Natural killer cell treated with Interleukin-12 subunit alpha and Interleukin-12 subunit beta and Interleukin-15 and Interleukin-18, amount 100 ng/mL, for 72 hours (primary cell): Measurements from ENCODE around the gene CEACAM16. TPM values are rescaled to one million over a fixed set of nuclear protein-coding genes. Genes with fewer than 3 reads are reported as not detected.
A peak's percentile ranks its signal among the peaks of the same experiment; 100 is the strongest.
"Not testable (repeated sequence)": the region's sequence is repeated elsewhere in the genome, so short reads cannot be mapped to it uniquely, and the experiment has no call there.

ENCODE experiments used
- ATAC-seq, 2 donors: fragments of 150-1000 bp; cut with Tn5 transposase in 1 of 2; sonication (Bioruptor Pico), chemical (Tn5 transposase) in 1 of 2; 2 replicates each; pipeline ENCODE4 v1.10.0; 2021
- DNase-seq: peaks from one replicate; pipeline ENCODE4 v3.0.0; 2022; ENCODE audit warnings: low spot score
- H3K27ac Mint-ChIP-seq, 2 donors: 1 replicate in 1 of 2; 2 replicates in 1 of 2; pipeline ENCODE4 v1.8.0; 2022; ENCODE audit warnings: mixed read lengths in 2 of 2, mild to moderate bottlenecking in 1 of 2, moderate library complexity in 1 of 2
- H3K27me3 Mint-ChIP-seq, 2 donors: 1 replicate in 1 of 2; 2 replicates in 1 of 2; pipeline ENCODE4 v1.8.0; 2022; ENCODE audit warnings: mixed read lengths in 2 of 2
- H3K36me3 Mint-ChIP-seq: one replicate; pipeline ENCODE4 v1.8.0; 2022; ENCODE audit warnings: mixed read lengths
- H3K4me1 Mint-ChIP-seq, 2 donors: 1 replicate in 1 of 2; 2 replicates in 1 of 2; pipeline ENCODE4 v1.8.0; 2022; ENCODE audit warnings: low read depth in 2 of 2, mixed read lengths in 2 of 2, mild to moderate bottlenecking in 1 of 2
- H3K4me3 Mint-ChIP-seq: one replicate; pipeline ENCODE4 v1.8.0; 2022; ENCODE audit warnings: mixed read lengths
- H3K9me3 Mint-ChIP-seq: 2 replicates; pipeline ENCODE4 v1.8.0; 2022; ENCODE audit warnings: mixed read lengths
- total RNA-seq, 2 donors: library from RNA; stranded (reverse); gene quantifications; one replicate each; pipeline ENCODE4 v1.2.3, GENCODE V29; 2022

CEACAM16 gene
- total RNA-seq, 2 donors from 2014 or later: not detected

DNA sequence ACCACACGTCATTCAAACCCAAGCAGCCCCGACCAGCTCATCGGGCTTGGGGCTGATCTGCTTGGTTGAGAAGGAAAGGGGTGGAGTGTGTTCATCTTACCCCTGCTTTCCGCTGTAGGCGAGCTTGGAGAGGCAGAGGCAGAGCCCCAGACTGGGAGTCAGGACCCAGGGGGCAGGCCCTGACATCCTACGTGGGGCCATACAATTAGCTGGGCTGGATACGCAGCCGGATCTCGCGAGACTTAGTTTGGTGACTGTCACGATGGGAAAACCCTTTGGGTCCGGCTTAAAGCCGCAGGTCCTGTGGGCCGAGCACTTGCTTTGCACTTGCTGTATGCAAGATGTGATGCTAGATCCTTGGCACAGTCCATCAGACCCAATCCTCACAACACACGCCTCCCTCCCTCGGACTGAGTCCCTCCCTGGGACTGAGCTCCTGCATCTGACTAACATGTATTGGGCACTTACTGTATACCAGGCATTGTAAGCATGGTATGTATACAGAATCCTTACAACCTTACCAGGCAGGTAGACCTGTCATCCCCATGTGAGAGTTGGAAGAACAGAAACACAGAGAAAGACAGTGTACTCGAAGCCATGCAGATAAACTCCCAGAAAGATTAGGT lies 3.7 kb downstream of the CEACAM16 start:
- DNase-seq (no peak), ATAC-seq (no peak)
- Mint-ChIP-seq H3K36me3 (no peaks in the 10 kb centered on the region), H3K27ac (no peak overlapping the region), H3K27me3 (peaks cover 3 to 4% of the 10 kb centered on the region in 2 donors), H3K9me3 (no peaks in the 10 kb centered on the region), H3K4me3 (no peak overlapping the region), H3K4me1 (no peaks in the 10 kb centered on the region)

DNA sequence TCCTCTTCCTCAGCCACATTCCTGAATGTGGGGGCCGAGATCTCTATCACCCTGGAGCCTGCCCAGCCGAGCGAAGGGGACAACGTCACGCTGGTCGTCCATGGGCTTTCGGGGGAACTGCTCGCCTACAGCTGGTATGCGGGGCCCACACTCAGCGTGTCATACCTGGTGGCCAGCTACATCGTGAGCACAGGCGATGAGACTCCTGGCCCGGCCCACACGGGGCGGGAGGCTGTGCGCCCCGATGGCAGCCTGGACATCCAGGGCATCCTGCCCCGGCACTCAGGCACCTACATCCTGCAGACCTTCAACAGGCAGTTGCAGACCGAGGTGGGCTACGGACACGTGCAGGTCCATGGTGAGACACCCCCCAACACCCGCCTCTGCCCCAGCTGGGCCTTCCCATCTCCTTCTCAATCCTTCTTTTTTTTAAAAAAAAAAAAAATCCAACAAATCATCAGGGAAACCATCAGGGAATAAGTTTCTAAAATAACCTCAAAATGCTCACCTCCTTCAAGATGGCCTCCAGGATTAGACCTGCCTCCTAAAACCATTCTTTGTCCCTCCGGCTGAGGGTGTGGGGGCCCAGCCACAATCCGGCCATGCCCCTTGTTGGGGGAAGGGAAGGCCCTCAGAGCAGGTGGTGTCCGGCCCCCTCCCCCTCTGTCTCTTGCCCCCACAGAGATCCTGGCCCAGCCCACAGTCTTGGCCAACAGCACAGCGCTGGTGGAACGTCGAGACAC lies 4.6 kb downstream of the CEACAM16 start:
- DNase-seq (no peak), ATAC-seq (no peak)
- Mint-ChIP-seq H3K36me3 (no peaks in the 10 kb centered on the region), H3K27me3 (no peaks in the 10 kb centered on the region), H3K27ac (no peak overlapping the region), H3K4me1 (no peaks in the 10 kb centered on the region), H3K9me3 (no peaks in the 10 kb centered on the region), H3K4me3 (no peak overlapping the region)

DNA sequence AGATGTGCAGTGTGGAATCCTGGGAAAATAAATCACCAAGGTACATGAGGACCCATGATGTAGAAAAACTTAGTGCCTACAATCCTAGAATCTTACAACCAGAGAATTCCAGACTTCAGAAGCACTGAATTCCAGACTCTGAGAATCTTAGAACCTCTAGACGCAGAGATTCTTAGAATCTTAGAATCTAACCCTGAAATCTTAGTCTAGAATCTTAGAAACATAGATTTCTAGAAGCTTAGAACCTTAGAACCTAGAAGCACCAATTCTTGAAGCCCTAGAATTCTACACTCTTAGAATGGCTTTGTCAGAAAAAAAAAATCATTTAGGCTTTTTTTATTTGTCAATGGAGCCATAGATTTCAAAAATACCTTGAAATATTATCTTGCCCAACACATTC lies 6.0 kb downstream of the CEACAM16 start:
- no peak overlapping the region for H3K4me3 Mint-ChIP-seq
- no peaks in the 10 kb centered on the region for H3K9me3 Mint-ChIP-seq
- DNase-seq: no peak
- H3K27me3 Mint-ChIP-seq: no peaks in the 10 kb centered on the region
- ATAC-seq: no peak
- peaks cover 0 to 2% of the 10 kb centered on the region in 2 donors for H3K4me1 Mint-ChIP-seq
- peak overlapping the region in 1 of 2 donors; percentile 18 for H3K27ac Mint-ChIP-seq
- H3K36me3 Mint-ChIP-seq: no peaks in the 10 kb centered on the region

DNA sequence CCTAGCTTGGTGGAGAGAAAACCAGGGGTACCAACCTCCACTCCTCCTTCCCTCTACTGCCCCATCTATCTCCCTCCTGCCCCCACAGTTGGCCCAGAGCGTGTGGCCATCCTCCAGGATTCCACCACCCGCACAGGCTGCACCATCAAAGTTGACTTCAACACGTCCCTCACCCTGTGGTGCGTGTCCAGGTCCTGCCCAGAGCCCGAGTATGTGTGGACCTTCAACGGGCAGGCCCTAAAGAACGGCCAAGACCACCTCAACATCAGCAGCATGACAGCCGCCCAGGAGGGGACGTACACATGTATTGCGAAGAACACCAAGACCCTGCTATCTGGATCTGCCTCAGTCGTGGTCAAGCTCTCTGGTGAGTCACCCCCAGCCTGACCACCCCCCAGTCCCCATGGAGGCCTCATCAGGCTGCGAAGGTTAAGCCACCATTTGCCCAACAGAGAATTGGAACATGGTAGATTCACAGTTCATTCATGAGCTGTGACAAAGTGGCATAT lies 6.6 kb downstream of the CEACAM16 start:
- DNase-seq (no peak), ATAC-seq (peak in 1 of 2 donors; percentile 17)
- Mint-ChIP-seq H3K27me3 (peaks cover 0 to under 1% of the 10 kb centered on the region in 2 donors), H3K4me3 (no peak overlapping the region), H3K36me3 (no peaks in the 10 kb centered on the region), H3K27ac (no peak overlapping the region), H3K4me1 (peaks cover 5 to 7% of the 10 kb centered on the region in 2 donors), H3K9me3 (no peaks in the 10 kb centered on the region)

DNA sequence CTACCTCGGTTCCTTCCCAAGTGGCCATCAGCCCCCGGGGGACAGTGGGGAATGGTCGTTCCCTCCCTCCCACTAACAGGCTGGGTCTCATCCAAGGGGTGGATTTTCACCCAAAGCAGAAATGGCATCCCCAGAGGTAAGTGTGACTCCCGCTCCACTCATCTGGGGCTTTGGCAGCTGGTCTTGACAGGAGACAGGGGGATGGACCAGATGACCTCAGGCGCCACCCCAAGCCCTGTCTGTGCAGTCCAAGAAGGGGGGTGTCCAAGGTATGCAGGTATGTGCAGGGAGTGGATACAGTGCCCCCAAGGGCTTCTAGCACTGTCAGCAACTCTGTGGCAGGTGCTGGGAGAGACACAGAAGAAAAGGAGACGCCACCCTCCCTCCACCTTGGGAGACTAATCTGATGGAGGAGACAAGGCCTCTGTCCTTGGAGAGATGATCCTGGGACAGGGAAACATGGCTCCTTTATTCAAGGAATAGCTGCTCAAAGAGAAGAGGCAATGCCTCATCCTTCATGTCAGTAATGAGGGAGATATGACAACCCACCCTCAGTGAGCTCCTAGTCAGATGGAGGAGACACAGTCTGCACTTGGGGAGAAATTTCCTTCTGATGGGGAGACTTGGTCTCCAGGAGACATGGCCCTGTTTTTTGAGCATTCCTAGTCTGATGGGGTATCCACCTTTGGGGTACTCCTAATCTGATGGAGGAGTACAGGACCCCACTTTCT lies 7.7 kb downstream of the CEACAM16 start:
- Mint-ChIP-seq H3K36me3 (no peaks in the 10 kb centered on the region), H3K4me1 (peaks cover 10 to 13% of the 10 kb centered on the region in 2 donors), H3K4me3 (no peak overlapping the region), H3K9me3 (no peaks in the 10 kb centered on the region), H3K27me3 (peaks cover 0 to 5% of the 10 kb centered on the region in 2 donors), H3K27ac (no peak overlapping the region)
- ATAC-seq (peak in 1 of 2 donors; percentile 25), DNase-seq (no peak)

DNA sequence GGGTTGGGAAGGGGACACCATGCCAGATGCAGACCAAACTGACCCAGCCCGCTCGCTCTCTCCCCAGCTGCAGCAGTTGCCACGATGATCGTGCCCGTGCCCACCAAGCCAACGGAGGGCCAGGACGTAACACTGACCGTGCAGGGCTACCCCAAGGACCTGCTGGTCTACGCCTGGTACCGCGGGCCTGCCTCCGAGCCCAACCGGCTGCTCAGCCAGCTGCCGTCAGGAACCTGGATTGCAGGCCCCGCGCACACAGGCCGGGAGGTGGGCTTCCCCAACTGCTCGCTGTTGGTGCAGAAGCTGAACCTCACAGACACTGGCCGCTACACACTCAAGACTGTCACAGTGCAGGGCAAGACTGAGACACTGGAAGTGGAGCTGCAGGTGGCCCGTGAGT lies 8.8 kb downstream of the CEACAM16 start:
- Mint-ChIP-seq H3K27ac (no peak overlapping the region), H3K27me3 (peaks cover 0 to 5% of the 10 kb centered on the region in 2 donors), H3K36me3 (no peaks in the 10 kb centered on the region), H3K9me3 (no peaks in the 10 kb centered on the region), H3K4me3 (no peak overlapping the region), H3K4me1 (peaks cover 10 to 13% of the 10 kb centered on the region in 2 donors)
- DNase-seq: no peak
- no peak for ATAC-seq

DNA sequence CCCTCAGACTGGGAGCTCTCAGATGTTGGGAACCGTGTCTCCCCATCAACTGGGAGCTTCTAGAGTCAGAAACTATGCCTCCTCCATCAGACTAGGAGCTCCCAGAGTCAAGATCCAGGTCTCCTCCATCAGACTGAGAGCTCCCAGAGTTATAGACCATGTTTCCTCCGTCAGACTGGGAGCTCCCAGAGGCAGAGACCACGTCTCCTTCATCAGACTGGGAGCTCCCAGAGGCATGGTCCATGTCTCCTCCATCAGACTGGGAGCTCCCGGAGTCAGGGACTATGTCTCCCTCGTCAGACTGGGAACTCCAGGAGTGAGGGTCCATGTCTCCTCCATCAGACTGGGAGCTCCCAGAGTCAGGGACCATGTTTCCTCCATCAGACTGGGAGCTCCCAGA lies 10.0 kb downstream of the CEACAM16 start:
- Mint-ChIP-seq H3K27ac (no peak overlapping the region), H3K27me3 (peaks cover 0 to 5% of the 10 kb centered on the region in 2 donors), H3K4me1 (peaks cover 10 to 13% of the 10 kb centered on the region in 2 donors), H3K36me3 (no peaks in the 10 kb centered on the region), H3K9me3 (no peaks in the 10 kb centered on the region), H3K4me3 (no peak overlapping the region)
- no peak for ATAC-seq
- DNase-seq: no peak

DNA sequence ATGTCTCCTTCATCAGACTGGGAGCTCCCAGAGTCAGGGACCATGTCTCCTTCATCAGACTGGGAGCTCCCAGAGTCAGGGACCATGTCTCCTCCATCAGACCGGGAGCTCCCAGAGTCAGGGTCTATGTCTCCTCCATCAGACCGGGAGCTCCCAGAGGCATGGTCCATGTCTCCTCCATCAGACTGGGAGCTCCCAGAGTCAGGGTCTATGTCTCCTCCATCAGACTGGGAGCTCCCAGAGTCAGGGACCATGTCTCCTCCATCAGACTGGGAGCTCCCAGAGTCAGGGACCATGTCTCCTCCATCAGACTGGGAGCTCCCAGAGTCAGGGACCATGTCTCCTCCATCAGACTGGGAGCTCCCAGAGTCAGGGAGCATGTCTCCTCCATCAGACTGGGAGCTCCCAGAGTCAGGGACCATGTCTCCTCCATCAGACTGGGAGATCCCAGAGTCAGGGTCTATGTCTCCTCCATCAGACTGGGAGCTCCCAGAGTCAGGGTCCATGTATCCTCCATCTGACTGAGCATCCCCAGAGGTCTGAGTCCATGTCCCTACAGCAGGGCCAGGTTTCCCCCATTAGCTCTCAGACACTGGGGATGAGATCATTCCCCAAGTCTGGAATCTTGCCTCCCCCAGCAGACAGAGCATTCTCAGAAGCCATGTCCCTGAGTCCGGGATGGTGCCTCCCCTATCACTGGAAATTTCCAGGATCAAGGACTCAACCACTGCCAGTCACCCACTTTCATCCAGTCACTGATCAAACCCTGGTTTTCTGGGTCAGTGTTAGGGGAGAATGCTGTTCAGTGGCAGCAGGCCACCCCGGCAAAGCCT lies 10.7 kb downstream of the CEACAM16 start:
- H3K27ac Mint-ChIP-seq, H3K27me3 Mint-ChIP-seq, ATAC-seq, H3K9me3 Mint-ChIP-seq, H3K36me3 Mint-ChIP-seq, DNase-seq, H3K4me3 Mint-ChIP-seq: not testable (repeated sequence)
- peaks cover 10 to 13% of the 10 kb centered on the region in 2 donors for H3K4me1 Mint-ChIP-seq

DNA sequence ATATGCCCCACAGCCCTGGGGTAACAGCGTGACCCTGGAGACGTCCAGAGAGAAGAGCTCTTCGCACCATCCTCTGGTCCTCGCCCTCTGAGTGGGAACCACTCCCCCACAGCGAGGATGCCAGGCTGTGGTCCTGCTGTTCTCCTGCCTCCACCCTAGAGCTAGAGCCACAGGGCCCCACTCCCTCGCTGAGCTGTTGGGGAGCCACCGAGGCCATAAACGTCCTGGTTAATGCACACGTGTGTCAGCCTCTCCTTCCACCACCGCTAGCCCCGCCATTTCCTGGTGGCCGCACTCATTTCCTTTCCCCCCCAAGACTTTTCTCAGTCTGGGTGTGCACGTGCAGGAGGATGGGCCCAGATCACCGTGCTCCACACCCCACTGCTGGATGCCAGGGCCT lies 11.5 kb downstream of the CEACAM16 start:
- peaks cover 3% of the 10 kb centered on the region for H3K9me3 Mint-ChIP-seq
- H3K4me1 Mint-ChIP-seq: peaks cover 10 to 13% of the 10 kb centered on the region in 2 donors
- peaks cover 14% of the 10 kb centered on the region for H3K36me3 Mint-ChIP-seq
- DNase-seq (peak; percentile 56), ATAC-seq (peak; percentile 32 to 50)
- peak overlapping the region in 1 of 2 donors; percentile 24 for H3K27ac Mint-ChIP-seq
- H3K27me3 Mint-ChIP-seq: peaks cover 0 to 5% of the 10 kb centered on the region in 2 donors
- no peak overlapping the region for H3K4me3 Mint-ChIP-seq

DNA sequence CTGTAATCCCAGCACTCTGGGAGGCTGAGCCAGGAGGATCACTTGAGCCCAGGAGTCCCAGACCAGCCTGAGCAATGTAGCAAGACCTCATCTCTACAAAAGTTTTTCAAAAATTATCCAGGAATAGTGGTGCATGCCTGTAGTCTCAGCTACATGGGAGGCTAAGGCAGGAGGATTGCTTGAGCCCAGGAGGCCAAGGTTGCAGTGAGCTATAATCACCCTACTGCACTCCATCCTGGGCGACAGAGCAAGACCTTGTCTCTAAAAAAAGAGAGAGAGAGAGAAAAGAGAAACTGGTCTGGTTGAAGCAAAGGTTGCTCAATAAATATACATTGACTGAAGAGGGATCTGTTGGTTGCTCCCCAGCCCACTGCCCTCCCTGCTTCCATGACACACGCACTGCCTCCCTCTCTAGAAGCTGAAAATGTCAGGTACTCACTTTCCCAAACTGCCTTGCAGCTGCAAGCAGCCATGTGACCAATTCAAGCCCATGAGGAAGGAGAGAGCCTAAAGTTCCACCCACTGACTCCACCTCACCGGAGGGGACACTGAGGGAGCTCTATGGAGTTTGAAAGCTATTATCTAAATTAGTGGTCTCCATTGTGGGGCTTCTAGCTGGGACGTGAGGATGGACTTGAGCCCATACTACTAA lies 14.0 kb downstream of the CEACAM16 start:
- H3K27ac Mint-ChIP-seq: no peak overlapping the region
- ATAC-seq (no peak), DNase-seq (no peak)
- H3K4me1 Mint-ChIP-seq: peaks cover 10 to 13% of the 10 kb centered on the region in 2 donors
- no peak overlapping the region for H3K4me3 Mint-ChIP-seq
- peaks cover 0 to 5% of the 10 kb centered on the region in 2 donors for H3K27me3 Mint-ChIP-seq
- peaks cover 3% of the 10 kb centered on the region for H3K9me3 Mint-ChIP-seq
- H3K36me3 Mint-ChIP-seq: peaks cover 17% of the 10 kb centered on the region

DNA sequence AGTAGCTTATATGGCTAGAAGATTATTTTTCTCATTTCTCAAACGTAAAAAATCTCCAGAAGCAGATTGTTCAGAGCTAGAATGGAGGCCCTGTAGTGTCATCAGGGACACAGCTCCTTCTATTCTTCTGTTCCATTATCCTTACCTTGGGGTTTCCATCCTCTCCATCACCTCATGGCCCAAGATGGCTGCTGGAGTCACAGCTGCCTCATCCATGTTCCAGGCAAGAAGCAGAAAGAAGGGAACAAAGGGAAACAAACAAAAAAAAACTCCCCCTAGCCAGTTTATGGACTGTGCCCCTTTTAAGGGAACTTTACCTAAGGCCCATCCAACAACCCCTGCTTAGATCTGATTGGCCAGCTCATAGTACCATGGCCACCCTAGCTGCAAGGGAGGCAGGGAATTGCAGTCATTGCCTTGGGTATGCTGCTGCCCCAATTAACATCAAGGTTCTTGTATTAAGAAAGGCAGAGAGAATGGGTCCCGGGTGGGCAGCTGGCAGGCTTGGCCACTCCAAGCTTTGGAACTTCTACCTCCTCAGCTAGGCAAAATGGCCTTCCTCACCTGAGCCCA lies 15.7 kb downstream of the CEACAM16 start:
- H3K4me1 Mint-ChIP-seq: peaks cover 10 to 16% of the 10 kb centered on the region in 2 donors
- H3K36me3 Mint-ChIP-seq: peaks cover 17% of the 10 kb centered on the region
- H3K9me3 Mint-ChIP-seq: peaks cover 3% of the 10 kb centered on the region
- H3K27ac Mint-ChIP-seq: no peak overlapping the region
- DNase-seq (no peak), ATAC-seq (no peak)
- no peak overlapping the region for H3K4me3 Mint-ChIP-seq
- peaks cover 0 to 5% of the 10 kb centered on the region in 2 donors for H3K27me3 Mint-ChIP-seq

DNA sequence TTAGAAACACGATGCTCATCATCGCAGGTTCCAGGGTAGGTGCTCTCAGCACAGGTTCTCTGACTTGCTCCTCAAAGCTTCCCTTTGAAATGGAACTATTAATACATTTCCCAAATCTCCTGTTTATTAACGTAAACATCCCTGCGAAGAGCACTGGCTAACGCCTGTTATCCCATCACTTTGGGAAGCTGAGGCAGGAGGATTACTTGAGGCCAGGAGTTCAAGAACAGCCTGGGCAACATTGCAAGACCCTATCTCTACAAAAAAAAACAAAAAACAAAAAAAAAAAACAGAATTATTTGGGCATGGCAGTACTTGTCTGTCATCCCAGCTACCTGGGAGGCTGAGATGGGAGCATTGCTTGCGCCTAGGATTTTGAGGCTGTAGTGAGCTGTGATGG lies 18.7 kb downstream of the CEACAM16 start:
- peaks cover 17% of the 10 kb centered on the region for H3K36me3 Mint-ChIP-seq
- H3K4me3 Mint-ChIP-seq: no peak overlapping the region
- H3K9me3 Mint-ChIP-seq: peaks cover 3% of the 10 kb centered on the region
- no peak for DNase-seq
- H3K27me3 Mint-ChIP-seq: no peaks in the 10 kb centered on the region
- no peak for ATAC-seq
- H3K4me1 Mint-ChIP-seq: peaks cover 10 to 15% of the 10 kb centered on the region in 2 donors
- peak overlapping the region in 1 of 2 donors; percentile 84 for H3K27ac Mint-ChIP-seq
